ENCODE measurements around the gene TRIM56.
"Not testable (repeated sequence)": the region's sequence is repeated elsewhere in the genome, so short reads cannot be mapped to it uniquely, and the experiment has no call there.

TRIM56 gene

GRCh38 chr7:101089876-101090275 lies 4.6 kb downstream of the TRIM56 start:
- no peak for DNase-seq

GRCh38 chr7:101092266-101092905 lies 7.1 kb downstream of the TRIM56 start:
- not testable (repeated sequence) for DNase-seq

- peak; percentile 11 to 52 for DNase-seq
Measured at GRCh38 chr7:101093906-101094305, 8.6 kb downstream of the TRIM56 start.

GRCh38 chr7:101094376-101094775 lies 9.1 kb downstream of the TRIM56 start:
- no peak for DNase-seq

GRCh38 chr7:101094791-101095375 lies 9.6 kb downstream of the TRIM56 start:
- peak; percentile 8 to 79 for DNase-seq

GRCh38 chr7:101096331-101096956 lies 11.2 kb downstream of the TRIM56 start:
- no peak for DNase-seq

GRCh38 chr7:101096957-101097347 lies 11.7 kb downstream of the TRIM56 start:
- DNase-seq, result no peak

GRCh38 chr7:101097561-101097960 lies 12.3 kb downstream of the TRIM56 start:
- DNase-seq, result no peak

- DNase-seq, result no peak
Measured at GRCh38 chr7:101099969-101100781, 14.9 kb downstream of the TRIM56 start.

- DNase-seq, result no peak
Measured at GRCh38 chr7:101100858-101101847, 15.9 kb downstream of the TRIM56 start.

- DNase-seq, result no peak
Measured at GRCh38 chr7:101102026-101102425, 16.7 kb downstream of the TRIM56 start.

GRCh38 chr7:101103701-101104100 lies 18.4 kb downstream of the TRIM56 start:
- not testable (repeated sequence) for DNase-seq

- DNase-seq, result no peak
Measured at GRCh38 chr7:101104193-101104713, 19.0 kb downstream of the TRIM56 start.

GRCh38 chr7:101104799-101105198 lies 19.5 kb downstream of the TRIM56 start:
- no peak for DNase-seq

- DNase-seq, result not testable (repeated sequence)
Measured at GRCh38 chr7:101105248-101105647, 20.0 kb downstream of the TRIM56 start.

- no peak for DNase-seq
Measured at GRCh38 chr7:101106386-101106785, 21.1 kb downstream of the TRIM56 start.

GRCh38 chr7:101108330-101108857 lies 23.1 kb downstream of the TRIM56 start:
- no peak for DNase-seq

- DNase-seq, result no peak
Measured at GRCh38 chr7:101108961-101109360, 23.7 kb downstream of the TRIM56 start.

GRCh38 chr7:101109368-101109767 lies 24.1 kb downstream of the TRIM56 start:
- no peak for DNase-seq

GRCh38 chr7:101111261-101111660 lies 26.0 kb downstream of the TRIM56 start:
- no peak for DNase-seq

GRCh38 chr7:101112233-101112632 lies 27.0 kb downstream of the TRIM56 start:
- DNase-seq, result no peak

GRCh38 chr7:101113140-101113539 lies 27.9 kb downstream of the TRIM56 start:
- DNase-seq, result not testable (repeated sequence)
